ENCODE results near the gene PCNT.

DNA sequence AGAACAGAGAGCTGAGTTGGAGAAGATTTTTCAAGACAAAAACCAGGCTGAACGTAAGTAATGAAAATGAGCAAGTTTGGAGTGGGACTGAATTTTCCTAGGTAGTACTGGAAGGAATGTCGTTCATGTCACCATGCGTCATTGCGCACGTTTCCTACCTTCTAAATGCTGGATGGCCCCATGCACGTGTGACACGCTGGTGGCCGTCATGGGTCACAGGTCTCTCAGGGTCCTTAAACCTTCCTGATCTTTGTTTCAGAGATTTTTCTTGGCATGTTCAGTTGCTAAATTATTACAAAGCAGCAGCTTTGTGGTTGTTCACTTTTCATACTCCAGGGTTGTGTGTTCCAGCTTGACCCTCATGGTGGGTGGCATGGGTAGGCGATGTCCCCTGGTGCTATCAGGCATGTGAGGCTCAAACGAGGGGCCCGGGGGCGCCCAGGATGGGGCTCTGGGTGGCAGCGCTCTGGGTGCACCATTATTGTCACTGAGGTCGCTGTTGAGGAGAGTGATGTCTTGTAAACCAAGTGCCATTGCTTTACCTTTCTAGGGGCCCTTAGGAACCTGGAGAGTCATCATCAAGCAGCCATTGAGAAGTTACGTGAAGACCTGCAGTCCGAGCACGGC lies 25.3 kb downstream of the PCNT start:
- TF ChIP-seq TEAD4 (IDR thresholded peaks at IDR 0.05; ENCODE audit: low read depth, low read length), result no peak
- no peak for TF ChIP-seq HDAC6 (IDR thresholded peaks at IDR 0.05; ENCODE audit: low read depth, low read length)
- TF ChIP-seq FOSL1 (IDR thresholded peaks at IDR 0.05; ENCODE audit: insufficient read depth, low read depth, low read length), result no peak
- TF ChIP-seq, protein P1, sequence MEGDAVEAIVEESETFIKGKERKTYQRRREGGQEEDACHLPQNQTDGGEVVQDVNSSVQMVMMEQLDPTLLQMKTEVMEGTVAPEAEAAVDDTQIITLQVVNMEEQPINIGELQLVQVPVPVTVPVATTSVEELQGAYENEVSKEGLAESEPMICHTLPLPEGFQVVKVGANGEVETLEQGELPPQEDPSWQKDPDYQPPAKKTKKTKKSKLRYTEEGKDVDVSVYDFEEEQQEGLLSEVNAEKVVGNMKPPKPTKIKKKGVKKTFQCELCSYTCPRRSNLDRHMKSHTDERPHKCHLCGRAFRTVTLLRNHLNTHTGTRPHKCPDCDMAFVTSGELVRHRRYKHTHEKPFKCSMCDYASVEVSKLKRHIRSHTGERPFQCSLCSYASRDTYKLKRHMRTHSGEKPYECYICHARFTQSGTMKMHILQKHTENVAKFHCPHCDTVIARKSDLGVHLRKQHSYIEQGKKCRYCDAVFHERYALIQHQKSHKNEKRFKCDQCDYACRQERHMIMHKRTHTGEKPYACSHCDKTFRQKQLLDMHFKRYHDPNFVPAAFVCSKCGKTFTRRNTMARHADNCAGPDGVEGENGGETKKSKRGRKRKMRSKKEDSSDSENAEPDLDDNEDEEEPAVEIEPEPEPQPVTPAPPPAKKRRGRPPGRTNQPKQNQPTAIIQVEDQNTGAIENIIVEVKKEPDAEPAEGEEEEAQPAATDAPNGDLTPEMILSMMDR (IDR thresholded peaks at IDR 0.05; ENCODE audit: control extremely low read depth in 1 of 3, insufficient read depth in 1 of 3, low read depth in 1 of 3, low read length in 3 of 3), result no peak
- no peak for TF ChIP-seq RBBP5 (IDR thresholded peaks at IDR 0.05; ENCODE audit: borderline replicate concordance, low read depth, low read length)
- no peak for TF ChIP-seq SRF (IDR thresholded peaks at IDR 0.05; ENCODE audit: low read depth, low read length)
- TF ChIP-seq SIN3A (conservative IDR thresholded peaks at IDR 0.05 in 1 of 2, IDR thresholded peaks at IDR 0.05 in 1 of 2; ENCODE audit: low read depth in 1 of 2, low read length in 2 of 2), result no peak
- no peak for TF ChIP-seq TAF1 (IDR thresholded peaks at IDR 0.05; ENCODE audit: low read depth, low read length)
